Astrocyte (in vitro differentiated cells and primary cell): Measurements from ENCODE around the gene DNAH2.

Source experiments
- CTCF ChIP-seq: IDR thresholded peaks from 2 replicates; pipeline ENCODE4 v1.5.1; 2011; ENCODE audit warnings: low read depth, mild to moderate bottlenecking, inconsistent platforms, low read length, moderate library complexity; ENCODE audit not compliant: insufficient read depth
- EZH2 ChIP-seq: IDR thresholded peaks from 2 replicates; pipeline ENCODE4 v1.6.1; 2012; ENCODE audit warnings: mild to moderate bottlenecking, low read length, inconsistent platforms; ENCODE audit not compliant: insufficient read depth

GRCh38 chr17:7880076-7880868 is 162.7 kb downstream of the DNAH2 start:
- TF ChIP-seq CTCF (no peak), EZH2 (no peak)
